Thyroid gland (tissue), 4 donors: ENCODE measurements around the gene EPO.

ENCODE experiments used
- CTCF ChIP-seq, 6 experiments: fragments of 200-600 bp in 3 of 6; fragments of 450-650 bp in 3 of 6; sonication (generic) in 3 of 6; IDR thresholded peaks; one replicate each; pipeline ENCODE4 v1.5.1; 2016 to 2019; ENCODE audit warnings: antibody characterized with exemption in 6 of 6, mild to moderate bottlenecking in 2 of 6, inconsistent platforms in 1 of 6, moderate library complexity in 1 of 6
- POLR2A ChIP-seq, 2 donors: fragments of 450-650 bp; IDR thresholded peaks; one replicate each; pipeline ENCODE4 v1.6.1; 2017; ENCODE audit warnings: antibody characterized with exemption in 2 of 2, mild to moderate bottlenecking in 2 of 2, moderate library complexity in 1 of 2

- no peak for TF ChIP-seq POLR2A (IDR thresholded peaks at IDR 0.05)
- no peak for TF ChIP-seq CTCF (IDR thresholded peaks at IDR 0.05)
Observed at GRCh38 chr7:100683659-100684533, 36.4 kb upstream of the EPO start.
